ENCODE data around the gene PGBD1.
"Not testable (repeated sequence)": the region's sequence is repeated elsewhere in the genome, so short reads cannot be mapped to it uniquely, and the experiment has no call there.

PGBD1 gene

GRCh38 chr6:28311139-28311823 lies 29.9 kb downstream of the PGBD1 start:
- Mint-ChIP-seq H3K4me3 (no peak overlapping the region), H3K9me3 (peaks cover 41% of the 10 kb centered on the region), H3K27me3 (ENCODE audit: low read depth, poor library complexity) (no peaks in the 10 kb centered on the region), H3K4me1 (peaks cover 10% of the 10 kb centered on the region), H3K36me3 (ENCODE audit: low read depth) (peaks cover 59% of the 10 kb centered on the region), H3K27ac (peak overlapping the region; percentile 78)
- TF ChIP-seq CTCF (IDR thresholded peaks at IDR 0.05): no peak
- no peak for DNase-seq

- no peak for DNase-seq
- Mint-ChIP-seq H3K36me3 (ENCODE audit: low read depth) (peaks cover 45% of the 10 kb centered on the region), H3K9me3 (peaks cover 25% of the 10 kb centered on the region), H3K4me3 (no peak overlapping the region), H3K4me1 (peaks cover 10% of the 10 kb centered on the region), H3K27ac (no peak overlapping the region), H3K27me3 (ENCODE audit: low read depth, poor library complexity) (peaks cover 1% of the 10 kb centered on the region)
- TF ChIP-seq CTCF (IDR thresholded peaks at IDR 0.05): no peak
These were observed 31.6 kb downstream of the PGBD1 start for GRCh38 chr6:28312939-28313338.

GRCh38 chr6:28315628-28316027 lies 34.3 kb downstream of the PGBD1 start:
- Mint-ChIP-seq H3K27me3 (ENCODE audit: low read depth, poor library complexity) (peaks cover 3% of the 10 kb centered on the region), H3K36me3 (ENCODE audit: low read depth) (peaks cover 18% of the 10 kb centered on the region), H3K4me3 (no peak overlapping the region), H3K4me1 (peaks cover 10% of the 10 kb centered on the region), H3K9me3 (peaks cover 5% of the 10 kb centered on the region), H3K27ac (no peak overlapping the region)
- DNase-seq: no peak
- no peak for TF ChIP-seq CTCF (IDR thresholded peaks at IDR 0.05)

- Mint-ChIP-seq H3K9me3 (peaks cover 12% of the 10 kb centered on the region), H3K27me3 (ENCODE audit: low read depth, poor library complexity) (peaks cover 12% of the 10 kb centered on the region)
- H3K4me1 Mint-ChIP-seq; DNase-seq; H3K4me3 Mint-ChIP-seq; H3K27ac Mint-ChIP-seq; H3K36me3 Mint-ChIP-seq (ENCODE audit: low read depth): not testable (repeated sequence)
These were observed 36.5 kb downstream of the PGBD1 start for GRCh38 chr6:28317866-28318265.

GRCh38 chr6:28322661-28323060 lies 41.3 kb downstream of the PGBD1 start:
- H3K36me3 Mint-ChIP-seq (ENCODE audit: low read depth): peaks cover 46% of the 10 kb centered on the region
- DNase-seq: no peak
- no peaks in the 10 kb centered on the region for H3K4me1 Mint-ChIP-seq
- H3K9me3 Mint-ChIP-seq: peaks cover 56% of the 10 kb centered on the region
- H3K27me3 Mint-ChIP-seq (ENCODE audit: low read depth, poor library complexity): peaks cover 14% of the 10 kb centered on the region
- no peak overlapping the region for H3K27ac Mint-ChIP-seq
- H3K4me3 Mint-ChIP-seq: no peak overlapping the region
- TF ChIP-seq CTCF (IDR thresholded peaks at IDR 0.05): no peak

- Mint-ChIP-seq H3K36me3 (ENCODE audit: low read depth) (peaks cover 59% of the 10 kb centered on the region), H3K27ac (no peak overlapping the region), H3K9me3 (peaks cover 69% of the 10 kb centered on the region), H3K4me1 (no peaks in the 10 kb centered on the region), H3K4me3 (no peak overlapping the region), H3K27me3 (ENCODE audit: low read depth, poor library complexity) (peaks cover 14% of the 10 kb centered on the region)
- no peak for DNase-seq
- TF ChIP-seq CTCF (IDR thresholded peaks at IDR 0.05): no peak
These were observed 42.5 kb downstream of the PGBD1 start for GRCh38 chr6:28323813-28324424.
